Natural killer cell treated with Interleukin-12 subunit alpha and Interleukin-12 subunit beta and Interleukin-15 and Interleukin-18, amount 100 ng/mL, for 72 hours (primary cell): ENCODE data around the gene KRTAP9-1. TPM values are rescaled to one million over a fixed set of nuclear protein-coding genes. Genes with fewer than 3 reads are reported as not detected.

Experiments used
- total RNA-seq, 2 donors: library from RNA; stranded (reverse); gene quantifications; one replicate each; pipeline ENCODE4 v1.2.3, GENCODE V29; 2022

The KRTAP9-1 gene
- total RNA-seq, 2 donors from 2014 or later, result not detected

Other genes starting within 250 kb of the KRTAP9-1 start
- gene KRT39, start 222.9 kb upstream of the KRTAP9-1 start, total RNA-seq, result not detected
- not detected for gene KRT40, start 205.6 kb upstream of the KRTAP9-1 start, total RNA-seq
- gene KRTAP3-3, start 195.7 kb upstream of the KRTAP9-1 start, total RNA-seq, result not detected
- gene KRTAP3-2, start 190.0 kb upstream of the KRTAP9-1 start, total RNA-seq, result not detected
- gene KRTAP3-1, start 180.8 kb upstream of the KRTAP9-1 start, total RNA-seq, result not detected
- gene KRTAP1-5, start 162.7 kb upstream of the KRTAP9-1 start, total RNA-seq, result not detected
- not detected for gene KRTAP1-4, start 159.7 kb upstream of the KRTAP9-1 start, total RNA-seq
- gene KRTAP1-3, start 155.0 kb upstream of the KRTAP9-1 start, total RNA-seq, result not detected
- not detected for gene KRTAP1-1, start 148.4 kb upstream of the KRTAP9-1 start, total RNA-seq
- gene KRTAP2-1, start 142.6 kb upstream of the KRTAP9-1 start, total RNA-seq, result not detected
- gene KRTAP2-2, start 134.7 kb upstream of the KRTAP9-1 start, total RNA-seq, result not detected
- not detected for gene KRTAP2-3, start 129.8 kb upstream of the KRTAP9-1 start, total RNA-seq
- gene KRTAP2-4, start 124.0 kb upstream of the KRTAP9-1 start, total RNA-seq, result not detected
- gene KRTAP4-7, start 105.7 kb upstream of the KRTAP9-1 start, total RNA-seq, result not detected
- not detected for gene KRTAP4-8, start 91.7 kb upstream of the KRTAP9-1 start, total RNA-seq
- gene KRTAP4-16, start 87.7 kb upstream of the KRTAP9-1 start, total RNA-seq, result not detected
- not detected for gene KRTAP4-9, start 84.5 kb upstream of the KRTAP9-1 start, total RNA-seq
- gene KRTAP4-11, start 71.5 kb upstream of the KRTAP9-1 start, total RNA-seq, result not detected
- not detected for gene KRTAP4-12, start 65.7 kb upstream of the KRTAP9-1 start, total RNA-seq
- gene KRTAP4-6, start 49.3 kb upstream of the KRTAP9-1 start, total RNA-seq, result not detected
- not detected for gene KRTAP4-5, start 40.1 kb upstream of the KRTAP9-1 start, total RNA-seq
- gene KRTAP4-4, start 29.1 kb upstream of the KRTAP9-1 start, total RNA-seq, result not detected
- not detected for gene KRTAP4-3, start 21.7 kb upstream of the KRTAP9-1 start, total RNA-seq
- not detected for gene KRTAP4-2, start 11.7 kb upstream of the KRTAP9-1 start, total RNA-seq
- not detected for gene KRTAP4-1, start 5.0 kb upstream of the KRTAP9-1 start, total RNA-seq
- not detected for gene KRTAP9-2, start 36.8 kb downstream of the KRTAP9-1 start, total RNA-seq
- not detected for gene KRTAP9-3, start 42.6 kb downstream of the KRTAP9-1 start, total RNA-seq
- gene KRTAP9-8, start 48.1 kb downstream of the KRTAP9-1 start, total RNA-seq, result not detected
- not detected for gene KRTAP9-4, start 59.8 kb downstream of the KRTAP9-1 start, total RNA-seq
- gene KRTAP9-9, start 65.5 kb downstream of the KRTAP9-1 start, total RNA-seq, result not detected
- gene KRTAP9-6, start 75.5 kb downstream of the KRTAP9-1 start, total RNA-seq, result not detected
- not detected for gene KRTAP9-7, start 85.8 kb downstream of the KRTAP9-1 start, total RNA-seq
- not detected for gene KRTAP29-1, start 113.0 kb downstream of the KRTAP9-1 start, total RNA-seq
- gene KRTAP16-1, start 119.4 kb downstream of the KRTAP9-1 start, total RNA-seq, result not detected
- gene KRTAP17-1, start 125.8 kb downstream of the KRTAP9-1 start, total RNA-seq, result not detected
- gene KRT33A, start 160.9 kb downstream of the KRTAP9-1 start, total RNA-seq, result not detected
- not detected for gene KRT33B, start 179.9 kb downstream of the KRTAP9-1 start, total RNA-seq
- not detected for gene KRT34, start 192.4 kb downstream of the KRTAP9-1 start, total RNA-seq
- not detected for gene KRT31, start 207.7 kb downstream of the KRTAP9-1 start, total RNA-seq
- gene KRT37, start 234.7 kb downstream of the KRTAP9-1 start, total RNA-seq, result not detected